CD14-positive monocyte (primary cell): ENCODE data around the gene AGT. TPM values are rescaled to one million over a fixed set of nuclear protein-coding genes. Genes with fewer than 3 reads are reported as not detected.

ENCODE experiments used
- DNase-seq, 3 donors: peaks; one replicate each; pipeline ENCODE4 v3.0.0-alpha.2; 2011 to 2022
- H2AFZ ChIP-seq: 2 replicates; pipeline ENCODE4 v1.6.0; 2012; ENCODE audit warnings: mild to moderate bottlenecking, low read depth, low read length, inconsistent platforms; ENCODE audit not compliant: insufficient read depth, poor library complexity, severe bottlenecking
- H3K27ac ChIP-seq, 2 donors: 1 replicate in 1 of 2; 2 replicates in 1 of 2; pipeline ENCODE4 v1.5.1; 2012 to 2013; ENCODE audit warnings: low read length in 2 of 2, control low read depth in 1 of 2, inconsistent platforms in 1 of 2, low read depth in 1 of 2, mild to moderate bottlenecking in 1 of 2
- H3K27me3 ChIP-seq, 2 donors: one replicate each; pipeline versions ENCODE4 v1.6.0 to v1.6.1; 2011 to 2013; ENCODE audit warnings: low read length in 2 of 2; ENCODE audit not compliant: control insufficient read depth in 2 of 2, insufficient read depth in 2 of 2
- H3K36me3 ChIP-seq, 2 donors: replicated peaks in 1 of 2; 1 replicate in 1 of 2; 2 replicates in 1 of 2; pipeline versions ENCODE4 v1.5.1 to v1.6.1; 2012 to 2013; ENCODE audit warnings: low read length in 2 of 2, control low read depth in 1 of 2, inconsistent platforms in 1 of 2, mild to moderate bottlenecking in 1 of 2; ENCODE audit not compliant: insufficient read depth in 2 of 2, control insufficient read depth in 1 of 2
- H3K4me1 ChIP-seq, 2 donors: 1 replicate in 1 of 2; 2 replicates in 1 of 2; pipeline versions ENCODE4 v1.5.1 to v1.6.1; 2012 to 2013; ENCODE audit warnings: low read length in 2 of 2, control low read depth in 1 of 2, inconsistent platforms in 1 of 2, mild to moderate bottlenecking in 1 of 2, moderate library complexity in 1 of 2; ENCODE audit not compliant: insufficient read depth in 2 of 2, control insufficient read depth in 1 of 2
- H3K4me2 ChIP-seq: replicated peaks from 2 replicates; pipeline ENCODE3; 2012; ENCODE audit warnings: low read length, moderate library complexity, mild to moderate bottlenecking; ENCODE audit not compliant: poor library complexity, severe bottlenecking; ENCODE audit errors: extremely low read depth
- H3K4me3 ChIP-seq, 3 experiments: fragments of 200-600 bp in 1 of 3; sonication (generic) in 1 of 3; replicated peaks in 1 of 3; 1 replicate in 2 of 3; 2 replicates in 1 of 3; pipeline ENCODE4 v1.5.1; 2011 to 2013; ENCODE audit warnings: low read length in 3 of 3, mild to moderate bottlenecking in 3 of 3, control low read depth in 2 of 3, low read depth in 2 of 3, inconsistent platforms in 1 of 3, moderate library complexity in 1 of 3
- H3K79me2 ChIP-seq: 2 replicates; pipeline ENCODE4 v1.6.0; 2012; ENCODE audit warnings: mild to moderate bottlenecking, control low read depth, inconsistent platforms, low read length, moderate library complexity; ENCODE audit not compliant: insufficient read depth
- H3K9ac ChIP-seq: 2 replicates; pipeline ENCODE4 v1.6.0; 2017; ENCODE audit warnings: low read length, mild to moderate bottlenecking; ENCODE audit not compliant: insufficient read depth, poor library complexity, severe bottlenecking
- H3K9me3 ChIP-seq, 2 donors: replicated peaks in 1 of 2; 1 replicate in 1 of 2; 2 replicates in 1 of 2; pipeline versions ENCODE4 v1.5.1 to v1.6.1; 2012 to 2013; ENCODE audit warnings: low read length in 2 of 2, control low read depth in 1 of 2; ENCODE audit not compliant: control insufficient read depth in 1 of 2, insufficient read depth in 1 of 2
- H4K20me1 ChIP-seq: 2 replicates; pipeline ENCODE4 v1.6.0; 2012; ENCODE audit warnings: mild to moderate bottlenecking, low read length, control low read depth, moderate library complexity; ENCODE audit not compliant: insufficient read depth
- H3K27ac Mint-ChIP-seq, 7 donors: one replicate each; pipeline ENCODE4 v1.8.0; 2020; ENCODE audit warnings: mild to moderate bottlenecking in 7 of 7, mixed read lengths in 7 of 7, moderate library complexity in 6 of 7, inconsistent platforms in 2 of 7
- H3K27me3 Mint-ChIP-seq, 3 donors: one replicate each; pipeline ENCODE4 v1.8.0; 2021 to 2022; ENCODE audit warnings: low read depth in 3 of 3, mild to moderate bottlenecking in 3 of 3, mixed read lengths in 3 of 3, moderate library complexity in 3 of 3, inconsistent platforms in 1 of 3
- H3K36me3 Mint-ChIP-seq, 2 donors: one replicate each; pipeline ENCODE4 v1.8.0; 2020; ENCODE audit warnings: mixed read lengths in 2 of 2, inconsistent platforms in 1 of 2, mild to moderate bottlenecking in 1 of 2
- H3K4me1 Mint-ChIP-seq: one replicate; pipeline ENCODE4 v1.8.0; 2020; ENCODE audit warnings: mild to moderate bottlenecking, mixed read lengths
- H3K4me3 Mint-ChIP-seq, 2 donors: one replicate each; pipeline ENCODE4 v1.8.0; 2020; ENCODE audit warnings: mild to moderate bottlenecking in 2 of 2, mixed read lengths in 2 of 2, moderate library complexity in 1 of 2
- H3K9me3 Mint-ChIP-seq, 7 donors: one replicate each; pipeline ENCODE4 v1.8.0; 2020 to 2022; ENCODE audit warnings: mixed read lengths in 7 of 7, mild to moderate bottlenecking in 6 of 7, moderate library complexity in 6 of 7, inconsistent platforms in 2 of 7
- CTCF ChIP-seq: fragments of 200-600 bp; IDR thresholded peaks from one replicate; pipeline ENCODE4 v1.8.0; 2022; ENCODE audit warnings: antibody characterized with exemption, mild to moderate bottlenecking
- WGBS: methylation state at CpG from one replicate; pipeline ENCODE4 v1.1.5; 2013; ENCODE audit warnings: missing lambda C conversion rate; ENCODE audit not compliant: insufficient coverage; 5-methylcytosine and 5-hydroxymethylcytosine counted together
- intact Hi-C, 2 donors: fragments of 100-400 bp; cut with micrococcal nuclease; formaldehyde crosslinking; loops; one replicate each; pipeline versions ENCODE4 v1.15.0 to v1.15.1; 2023
- polyA plus RNA-seq, 3 donors: library from polyadenylated mRNA; depleted of rRNA in 1 of 3; unstranded in 2 of 3; stranded (reverse) in 1 of 3; fragments of 300-500 nt in 2 of 3; fragments of >200 nt in 1 of 3; fragmentation: Illumina TruSeq in 2 of 3; gene quantifications; 1 replicate in 2 of 3; 2 replicates in 1 of 3; pipeline ENCODE4 v1.2.3, GENCODE V29; 2012 to 2021

The AGT gene
- polyA plus RNA-seq, 3 donors, result 0.04 TPM; not detected in 2

GRCh38 chr1:230679825-230680224, 34.1 kb downstream of the AGT start:
- no peaks in the 10 kb centered on the region for H3K27me3 ChIP-seq
- H3K9me3 ChIP-seq, result no peaks in the 10 kb centered on the region
- DNase-seq, result no peak
- peaks cover 96 to 99% of the 10 kb centered on the region in 2 donors for H3K36me3 ChIP-seq
- Mint-ChIP-seq H3K27ac (no peak overlapping the region), H3K36me3 (peaks cover 75 to 95% of the 10 kb centered on the region in 2 donors), H3K9me3 (peaks cover 0 to 4% (median 0%) of the 10 kb centered on the region in 7 donors), H3K4me1 (peaks cover 2% of the 10 kb centered on the region), H3K27me3 (no peaks in the 10 kb centered on the region), H3K4me3 (no peak overlapping the region)
- WGBS, result no CpG with 5 or more reads among the region's 2 CpGs
- TF ChIP-seq CTCF, result no peak
- H3K4me2 ChIP-seq, result no peak overlapping the region
- no peak overlapping the region for H3K27ac ChIP-seq
- intact Hi-C loops, result no loop called here
- H3K4me3 ChIP-seq, result no peak overlapping the region
- no peaks in the 10 kb centered on the region for H3K4me1 ChIP-seq
- no peak overlapping the region for H3K9ac ChIP-seq
- H2AFZ ChIP-seq, result no peak overlapping the region
- no peaks in the 10 kb centered on the region for H3K79me2 ChIP-seq
- H4K20me1 ChIP-seq, result no peaks in the 10 kb centered on the region

GRCh38 chr1:230679192-230679591, 34.7 kb downstream of the AGT start:
- H3K36me3 Mint-ChIP-seq, result peaks cover 74 to 95% of the 10 kb centered on the region in 2 donors
- H3K27me3 Mint-ChIP-seq, result no peaks in the 10 kb centered on the region
- H3K4me1 ChIP-seq, result no peaks in the 10 kb centered on the region
- WGBS, result no CpG with 5 or more reads among the region's 3 CpGs
- no peak overlapping the region for H3K27ac Mint-ChIP-seq
- intact Hi-C loops, result no loop called here
- H3K27ac ChIP-seq, result no peak overlapping the region
- peaks cover 0 to 4% (median 0%) of the 10 kb centered on the region in 7 donors for H3K9me3 Mint-ChIP-seq
- H3K4me3 ChIP-seq, result no peak overlapping the region
- H3K4me2 ChIP-seq, result no peak overlapping the region
- no peak for TF ChIP-seq CTCF
- no peaks in the 10 kb centered on the region for H3K9me3 ChIP-seq
- no peak for DNase-seq
- H3K27me3 ChIP-seq, result no peaks in the 10 kb centered on the region
- no peak overlapping the region for H3K4me3 Mint-ChIP-seq
- H3K4me1 Mint-ChIP-seq, result no peaks in the 10 kb centered on the region
- peaks cover 96 to 99% of the 10 kb centered on the region in 2 donors for H3K36me3 ChIP-seq
- no peaks in the 10 kb centered on the region for H4K20me1 ChIP-seq
- H3K79me2 ChIP-seq, result no peaks in the 10 kb centered on the region
- H3K9ac ChIP-seq, result no peak overlapping the region
- no peak overlapping the region for H2AFZ ChIP-seq
